Measurements from ENCODE around the gene ZNF765. TPM values are rescaled to one million over a fixed set of nuclear protein-coding genes. Genes with fewer than 3 reads are reported as not detected.

The ZNF765 gene
- total and polyA plus RNA-seq, 2 experiments from 2014 or later: 4.6 to 6.3 TPM

- no peaks in the 10 kb centered on the region for H3K79me2 ChIP-seq (ENCODE audit: insufficient read depth)
- H3K9me3 ChIP-seq (ENCODE audit: low read depth): no peaks in the 10 kb centered on the region
- peak within 1 kb of the TSS; percentile 93 for H2AFZ ChIP-seq
- H3F3A ChIP-seq (ENCODE audit: insufficient read depth): no peaks in the 10 kb centered on the region
- TF ChIP-seq EZH2 (IDR thresholded peaks at IDR 0.05; ENCODE audit: insufficient read depth, poor library complexity, severe bottlenecking): no peak
- TF ChIP-seq EZH2phosphoT487 (IDR thresholded peaks at IDR 0.05; ENCODE audit: insufficient read depth, low read depth): no peak
- no peaks in the 10 kb centered on the region for H4K20me1 ChIP-seq (ENCODE audit: insufficient read depth)
- peak within 1 kb of the TSS; percentile 83 for H3K4me3 ChIP-seq
- DNase-seq: peak; percentile 89
- H3K9ac ChIP-seq: peak within 1 kb of the TSS; percentile 78
- H3K4me2 ChIP-seq (ENCODE audit: unreplicated experiment): peak within 1 kb of the TSS; percentile 93
- no peak within 1 kb of the TSS for H3K27ac ChIP-seq
- WGBS, 2 experiments (ENCODE audit: low coverage in 1 of 2, low lambda C conversion rate in 2 of 2, missing lambda C conversion rate in 2 of 2): 2% methylated on average over 40 to 45 of the region's 45 CpGs
- in situ Hi-C loops (cut with MboI): no loop called here
- H3K27me3 ChIP-seq (replicated peaks; ENCODE audit: insufficient read depth): no peaks in the 10 kb centered on the region
- no peaks in the 10 kb centered on the region for H3K4me1 ChIP-seq (ENCODE audit: insufficient read depth)
- H3K36me3 ChIP-seq (ENCODE audit: low read depth): no peaks in the 10 kb centered on the region
- H3K9me2 ChIP-seq (ENCODE audit: insufficient read depth): no peaks in the 10 kb centered on the region
These were observed 29.6 kb upstream of the ZNF765 start, which contains the start of gene ZNF525 for GRCh38 chr19:53365134-53365898. Gene ZNF525 (plus strand): TSS chr19:53365705. CDS start chr19:53372282, 6,577 bp downstream.

- Histone ChIP-seq H3K27ac (no peak overlapping the region), H3K9ac (peak overlapping the region; percentile 78), H3K4me3 (peak overlapping the region; percentile 83), H3K36me3 (ENCODE audit: low read depth) (no peaks in the 10 kb centered on the region), H3K4me1 (ENCODE audit: insufficient read depth) (no peaks in the 10 kb centered on the region), H3K27me3 (replicated peaks; ENCODE audit: insufficient read depth) (no peaks in the 10 kb centered on the region), H3K4me2 (ENCODE audit: unreplicated experiment) (peak overlapping the region; percentile 93), H3F3A (ENCODE audit: insufficient read depth) (no peaks in the 10 kb centered on the region), H4K20me1 (ENCODE audit: insufficient read depth) (no peaks in the 10 kb centered on the region), H3K9me3 (ENCODE audit: low read depth) (no peaks in the 10 kb centered on the region), H3K79me2 (ENCODE audit: insufficient read depth) (no peaks in the 10 kb centered on the region), H3K9me2 (ENCODE audit: insufficient read depth) (no peaks in the 10 kb centered on the region), H2AFZ (peak overlapping the region; percentile 93)
- in situ Hi-C loops (cut with MboI): no loop called here
- WGBS, 2 experiments (ENCODE audit: low coverage in 1 of 2, low lambda C conversion rate in 2 of 2, missing lambda C conversion rate in 2 of 2): 1 to 2% methylated on average over 20 to 32 of the region's 32 CpGs
- TF ChIP-seq EZH2 (IDR thresholded peaks at IDR 0.05; ENCODE audit: insufficient read depth, poor library complexity, severe bottlenecking) (no peak), EZH2phosphoT487 (IDR thresholded peaks at IDR 0.05; ENCODE audit: insufficient read depth, low read depth) (no peak)
- DNase-seq: peak; percentile 63
These were observed 29.0 kb upstream of the ZNF765 start for GRCh38 chr19:53365899-53366493.

- H3K4me2 ChIP-seq (ENCODE audit: unreplicated experiment): no peak overlapping the region
- 85 to 86% methylated on average over 4 of the region's 4 CpGs for WGBS, 2 experiments (ENCODE audit: low coverage in 1 of 2, low lambda C conversion rate in 2 of 2, missing lambda C conversion rate in 2 of 2)
- no peaks in the 10 kb centered on the region for H3K27me3 ChIP-seq (replicated peaks; ENCODE audit: insufficient read depth)
- H3K9ac ChIP-seq: no peak overlapping the region
- in situ Hi-C loops (cut with MboI): no loop called here
- TF ChIP-seq EZH2 (IDR thresholded peaks at IDR 0.05; ENCODE audit: insufficient read depth, poor library complexity, severe bottlenecking): no peak
- no peak for TF ChIP-seq EZH2phosphoT487 (IDR thresholded peaks at IDR 0.05; ENCODE audit: insufficient read depth, low read depth)
- DNase-seq: no peak
- no peaks in the 10 kb centered on the region for H3K9me2 ChIP-seq (ENCODE audit: insufficient read depth)
- no peaks in the 10 kb centered on the region for H3F3A ChIP-seq (ENCODE audit: insufficient read depth)
- H3K79me2 ChIP-seq (ENCODE audit: insufficient read depth): no peaks in the 10 kb centered on the region
- H3K4me3 ChIP-seq: no peak overlapping the region
- H3K9me3 ChIP-seq (ENCODE audit: low read depth): no peaks in the 10 kb centered on the region
- H3K27ac ChIP-seq: no peak overlapping the region
- H3K4me1 ChIP-seq (ENCODE audit: insufficient read depth): no peaks in the 10 kb centered on the region
- H4K20me1 ChIP-seq (ENCODE audit: insufficient read depth): no peaks in the 10 kb centered on the region
- peaks cover 5% of the 10 kb centered on the region; the same call in 1 of the 2 replicates for H3K36me3 ChIP-seq (ENCODE audit: low read depth)
- no peak overlapping the region for H2AFZ ChIP-seq
These were observed 22.8 kb upstream of the ZNF765 start for GRCh38 chr19:53372196-53372595.

GRCh38 chr19:53374288-53374687, 20.7 kb upstream of the ZNF765 start:
- H3K36me3 ChIP-seq (ENCODE audit: low read depth): peaks cover 5% of the 10 kb centered on the region; the same call in 1 of the 2 replicates

More at GRCh38 chr19:53374288-53374687, 20.7 kb upstream of the ZNF765 start:
- no peak for TF ChIP-seq EZH2 (IDR thresholded peaks at IDR 0.05; ENCODE audit: insufficient read depth, poor library complexity, severe bottlenecking)
- no peak for TF ChIP-seq EZH2phosphoT487 (IDR thresholded peaks at IDR 0.05; ENCODE audit: insufficient read depth, low read depth)
- Histone ChIP-seq H3K27ac (no peak overlapping the region), H2AFZ (no peak overlapping the region), H3K4me2 (ENCODE audit: unreplicated experiment) (no peak overlapping the region), H3K27me3 (replicated peaks; ENCODE audit: insufficient read depth) (no peaks in the 10 kb centered on the region), H3K79me2 (ENCODE audit: insufficient read depth) (no peaks in the 10 kb centered on the region), H3K9me3 (ENCODE audit: low read depth) (no peaks in the 10 kb centered on the region), H3K9ac (no peak overlapping the region), H3F3A (ENCODE audit: insufficient read depth) (no peaks in the 10 kb centered on the region), H3K4me1 (ENCODE audit: insufficient read depth) (no peaks in the 10 kb centered on the region), H3K4me3 (no peak overlapping the region), H3K9me2 (ENCODE audit: insufficient read depth) (no peaks in the 10 kb centered on the region), H4K20me1 (ENCODE audit: insufficient read depth) (no peaks in the 10 kb centered on the region)
- 61 to 69% methylated on average over 3 of the region's 3 CpGs for WGBS, 2 experiments (ENCODE audit: low coverage in 1 of 2, low lambda C conversion rate in 2 of 2, missing lambda C conversion rate in 2 of 2)
- in situ Hi-C loops (cut with MboI): no loop called here
- DNase-seq: no peak

Data from GM23248 (cell line).